UCSD-AML1 (cell line): ENCODE results near the gene CT45A1.
"Not testable (repeated sequence)": the region's sequence is repeated elsewhere in the genome, so short reads cannot be mapped to it uniquely, and the experiment has no call there.

Experiments
- DNase-seq: peaks from one replicate; lab custom pipeline; 2025; ENCODE audit not compliant: unreplicated experiment; lab: John Stamatoyannopoulos, UW

CT45A1 gene, protein sequence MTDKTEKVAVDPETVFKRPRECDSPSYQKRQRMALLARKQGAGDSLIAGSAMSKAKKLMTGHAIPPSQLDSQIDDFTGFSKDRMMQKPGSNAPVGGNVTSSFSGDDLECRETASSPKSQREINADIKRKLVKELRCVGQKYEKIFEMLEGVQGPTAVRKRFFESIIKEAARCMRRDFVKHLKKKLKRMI

DNA sequence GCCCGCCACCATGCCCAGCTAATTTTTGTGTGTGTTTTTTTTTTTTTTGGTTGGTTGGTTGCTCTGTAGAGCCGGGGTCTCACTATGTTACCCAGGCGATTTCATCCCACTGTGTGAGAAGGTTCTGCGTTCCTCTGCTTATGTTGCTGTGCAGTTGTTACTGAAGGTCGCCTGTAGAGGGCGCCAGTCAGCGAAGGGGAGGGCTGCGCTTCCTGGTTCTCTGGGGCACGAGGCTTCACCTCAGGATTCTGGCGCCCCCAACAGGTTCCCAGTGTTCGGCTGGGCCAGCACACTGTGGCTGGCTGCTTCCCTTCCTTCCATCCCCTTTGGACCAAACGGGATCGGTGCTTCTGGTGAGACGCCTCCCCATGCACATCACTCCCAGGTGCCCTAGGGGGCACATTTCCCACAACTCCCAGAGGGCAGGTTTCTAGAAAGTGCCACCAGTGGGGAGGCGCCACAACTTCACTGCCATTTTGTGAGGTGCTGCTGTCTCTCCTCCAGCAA is at the start of gene CT45A1:
TSS of gene CT45A1 (plus strand) at position 457 of the 507 bp plus-strand sequence. CDS start 5,302 bp downstream, outside the sequence.
- not testable (repeated sequence) for DNase-seq

DNA sequence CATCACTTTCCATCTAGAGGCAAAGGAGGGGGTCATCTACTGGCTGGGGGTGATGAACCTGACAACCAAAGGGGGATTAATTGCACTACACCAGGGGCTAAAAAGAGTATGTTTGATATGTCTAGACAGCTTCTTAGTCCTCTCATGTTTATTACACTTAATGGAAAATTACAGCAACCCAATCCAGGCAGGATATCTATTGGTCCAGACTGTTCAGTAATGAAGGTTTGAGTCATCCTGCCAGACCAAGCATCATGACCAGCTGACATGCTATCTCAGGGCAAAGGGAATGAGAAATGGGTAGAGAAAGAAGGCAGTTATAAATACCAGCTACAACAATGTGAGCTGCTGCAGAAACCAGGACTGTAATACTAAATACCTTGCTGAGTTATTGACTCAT is 40.5 kb upstream of the CT45A1 start:
- DNase-seq: not testable (repeated sequence)

- DNase-seq: no peak
These were observed 25.3 kb upstream of the CT45A1 start for GRCh38 chrX:135688137-135688536.

DNA sequence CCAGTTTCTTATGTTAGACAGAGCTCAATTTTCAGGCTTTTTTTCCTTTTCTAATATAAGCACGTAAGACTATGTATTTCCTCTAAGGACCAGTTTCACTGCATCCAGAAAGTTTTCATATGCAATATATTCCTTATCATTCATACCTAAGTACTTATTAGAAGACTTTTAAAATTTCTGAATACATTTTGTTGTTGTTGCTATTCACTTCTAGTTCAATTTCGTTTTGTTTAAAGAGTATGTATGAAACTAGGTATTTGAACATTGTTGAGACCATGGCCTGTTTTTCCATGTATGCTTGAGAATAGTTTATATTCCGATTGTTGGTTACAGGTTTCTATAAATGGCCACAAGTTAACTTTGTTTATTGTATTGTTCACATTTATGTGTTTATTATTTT is 18.0 kb upstream of the CT45A1 start:
- DNase-seq: no peak

GRCh38 chrX:135697601-135698000 is 15.8 kb upstream of the CT45A1 start:
- no peak for DNase-seq

DNA sequence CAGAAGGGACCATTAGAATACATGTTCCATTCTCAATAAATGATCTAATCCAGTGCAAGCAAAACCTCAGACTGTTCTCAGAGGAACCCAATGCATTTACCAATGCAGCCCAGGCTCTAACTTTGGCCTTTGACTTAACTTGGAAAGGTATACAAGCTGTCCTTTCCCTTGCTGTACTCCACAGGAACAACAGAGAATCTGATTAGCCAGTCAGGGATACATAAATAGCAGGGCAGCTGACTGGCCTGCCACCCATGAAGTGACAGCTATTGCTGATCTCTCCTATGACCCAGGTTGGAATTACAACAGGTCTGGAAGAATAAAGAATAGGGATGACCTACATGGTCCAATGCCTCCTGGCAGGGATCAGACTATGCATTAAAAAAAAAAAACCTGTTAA is 14.5 kb upstream of the CT45A1 start:
- DNase-seq: no peak

DNA sequence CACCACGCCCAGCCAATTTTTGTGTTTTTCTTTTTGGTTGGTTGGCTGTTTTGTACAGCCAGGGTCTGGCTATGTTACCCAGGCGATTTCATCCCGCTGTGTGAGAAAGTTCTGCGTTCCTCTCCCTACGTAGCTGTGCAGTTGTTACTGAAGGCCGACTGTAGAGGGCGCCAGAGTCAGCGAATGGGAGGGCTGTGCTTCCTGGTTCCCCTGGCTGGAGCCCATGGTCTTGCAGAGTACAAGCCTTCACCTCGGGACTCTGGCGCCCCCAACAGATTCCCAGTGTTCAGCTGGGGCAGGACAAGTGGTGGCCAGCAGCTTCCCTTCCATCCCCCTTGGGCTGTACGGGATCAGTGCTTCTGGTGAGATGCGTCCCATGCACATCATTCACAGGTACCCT is 5.6 kb upstream of the CT45A1 start:
- peak; percentile 37 for DNase-seq

- no peak for DNase-seq
These were observed 356 bp downstream of the CT45A1 start for GRCh38 chrX:135713795-135714194.

DNA sequence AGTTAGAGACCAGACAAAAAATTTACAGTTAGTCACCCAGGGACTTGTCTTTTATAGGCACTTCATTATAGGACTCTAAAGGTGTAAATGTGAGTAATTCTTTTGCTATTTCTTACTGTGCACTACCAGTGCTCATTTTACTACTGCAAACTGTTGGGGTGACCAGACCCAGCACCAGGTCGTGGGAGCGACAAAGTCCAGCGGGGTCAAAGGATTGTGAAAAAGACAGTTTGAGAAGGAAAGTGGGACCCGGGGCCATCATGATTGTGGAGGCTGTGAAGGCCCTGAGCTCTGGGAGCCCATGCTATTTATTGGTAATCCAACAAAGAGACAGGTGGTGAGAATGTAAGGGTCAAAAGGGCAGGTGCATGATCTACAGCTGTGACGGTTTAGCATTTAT is 21.2 kb downstream of the CT45A1 start:
- DNase-seq: not testable (repeated sequence)

DNA sequence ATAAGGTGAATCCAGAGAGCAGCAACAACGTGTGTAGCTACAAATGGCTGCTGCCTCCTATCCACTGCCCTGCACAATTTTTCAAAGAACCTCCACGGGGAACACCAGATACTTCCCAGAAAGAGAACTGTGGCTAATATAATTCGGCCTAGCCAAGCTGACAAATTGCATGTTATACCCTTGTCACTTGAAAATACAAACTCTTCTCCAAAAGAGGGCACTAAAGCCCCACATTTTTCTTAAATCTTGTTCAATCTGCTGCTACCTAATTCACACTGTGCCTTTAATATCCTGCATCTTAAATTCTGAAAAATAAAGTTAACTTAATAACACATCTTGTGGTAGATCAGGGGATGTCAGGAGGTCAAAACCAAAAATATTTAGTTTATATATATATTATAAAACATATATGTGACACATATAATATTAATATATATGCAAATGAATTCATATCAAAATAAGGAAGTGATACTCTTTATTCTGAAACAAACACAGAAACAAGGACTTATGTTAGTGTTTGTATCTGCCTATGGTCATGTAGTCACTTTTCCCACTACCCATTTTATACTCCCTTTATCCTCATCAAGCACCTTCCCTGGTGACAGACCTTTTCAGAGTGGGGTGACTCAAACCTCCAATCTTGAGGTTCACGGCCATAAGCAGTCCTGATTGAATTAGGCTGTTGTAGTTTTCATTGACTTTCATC is 24.1 kb downstream of the CT45A1 start:
- DNase-seq: no peak

GRCh38 chrX:135740681-135741149 is 27.3 kb downstream of the CT45A1 start:
- no peak for DNase-seq

DNA sequence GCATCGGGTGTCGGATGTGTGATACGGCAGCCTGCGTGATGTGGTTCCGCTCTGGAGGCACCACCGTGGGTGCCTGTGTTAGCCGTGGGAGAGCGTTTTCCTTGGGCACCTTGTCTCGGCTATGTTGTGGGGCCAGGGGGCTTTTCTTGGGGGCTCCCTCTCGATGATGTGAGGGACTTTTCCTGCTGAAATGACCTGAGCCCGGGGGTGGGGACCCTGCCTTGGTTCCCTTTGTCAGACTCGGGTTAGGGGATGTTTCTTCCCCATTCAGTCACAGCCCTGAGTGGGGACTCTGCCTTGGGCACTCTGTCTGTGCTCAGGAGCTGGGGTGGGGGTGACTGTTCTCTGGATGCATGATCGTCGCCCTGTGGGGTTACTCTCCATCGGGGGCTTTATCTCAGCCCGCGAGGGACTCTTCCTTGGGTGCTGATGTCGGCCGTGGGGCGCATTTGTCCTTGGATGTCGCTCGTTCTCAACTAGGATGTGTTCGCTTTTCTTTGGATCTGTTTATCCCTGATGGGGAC is 27.8 kb downstream of the CT45A1 start:
- DNase-seq: no peak

DNA sequence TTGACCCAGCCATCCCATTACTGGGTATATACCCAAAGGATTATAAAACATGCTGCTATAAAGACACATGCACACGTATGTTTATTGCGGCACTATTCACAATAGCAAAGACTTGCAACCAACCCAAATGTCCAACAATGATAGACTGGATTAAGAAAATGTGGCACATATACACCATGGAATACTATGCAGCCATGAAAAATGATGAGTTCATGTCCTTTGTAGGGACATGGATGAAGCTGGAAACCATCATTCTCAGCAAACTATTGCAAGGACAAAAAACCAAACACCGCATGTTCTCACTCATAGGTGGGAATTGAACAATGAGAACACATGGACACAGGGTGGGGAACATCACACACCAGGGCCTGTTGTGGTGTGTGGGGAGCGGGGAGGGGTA is 31.3 kb downstream of the CT45A1 start:
- DNase-seq: not testable (repeated sequence)

DNA sequence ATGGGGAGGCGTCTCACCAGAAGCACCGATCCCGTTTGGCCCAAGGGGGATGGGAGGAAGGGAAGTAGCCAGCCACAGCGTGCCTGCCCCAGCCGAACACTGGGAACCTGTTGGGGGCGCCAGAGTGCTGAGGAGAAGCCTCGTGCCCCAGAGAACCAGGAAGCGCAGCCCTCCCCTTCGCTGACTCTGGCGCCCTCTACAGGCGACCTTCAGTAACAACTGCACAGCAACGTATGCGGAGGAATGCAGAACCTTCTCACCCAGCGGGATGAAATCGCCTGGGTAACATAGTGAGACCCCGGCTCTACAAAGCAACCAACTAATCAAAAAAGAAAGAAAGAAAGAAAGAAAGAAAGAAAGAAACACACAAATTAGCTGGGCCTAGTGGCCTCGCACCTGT is 54.7 kb downstream of the CT45A1 start, which contains the start of gene CT45A3:
TSS of gene CT45A3 (minus strand) at position 101 of the 400 bp plus-strand sequence. CDS start 3,747 bp downstream, outside the sequence.
- not testable (repeated sequence) for DNase-seq
